Caco-2 (cell line): ENCODE results near the gene PRDM8. TPM values are rescaled to one million over a fixed set of nuclear protein-coding genes. Genes with fewer than 3 reads are reported as not detected.

Source experiments
- BruUV-seq: library from RNA; stranded (reverse); fragments of 400-500 nt; replicated peaks from 2 replicates; lab custom pipeline; 2021; lab: Mats Ljungman, UMichigan
- CTCF ChIA-PET: fragments of 300-600 bp; sonication (Branson Sonifier 250); formaldehyde crosslinking; loops from one replicate; lab custom pipeline; 2022; ENCODE audit warnings: antibody characterized with exemption; lab: Charles Lee
- POLR2A ChIA-PET: fragments of 300-600 bp; sonication (Branson Sonifier 250); formaldehyde crosslinking; loops from one replicate; lab custom pipeline; 2022; ENCODE audit warnings: antibody characterized with exemption; lab: Charles Lee
- DNase-seq, 2 experiments: peaks; one replicate each; pipeline versions ENCODE4 v3.0.0 to v3.0.0-alpha.2; 2020 to 2022
- H3K27me3 ChIP-seq: replicated peaks from 2 replicates; pipeline ENCODE4 v1.6.0; 2011; ENCODE audit warnings: low read length; ENCODE audit not compliant: control insufficient read depth, insufficient read depth
- H3K36me3 ChIP-seq: 2 replicates; pipeline ENCODE4 v1.5.1; 2011; ENCODE audit warnings: low read length; ENCODE audit not compliant: control insufficient read depth, insufficient read depth
- H3K4me1 ChIP-seq: fragments of 250-450 bp; sonication (Bioruptor Pico); 2 replicates; pipeline ENCODE4 v1.5.1; 2020; ENCODE audit warnings: mild to moderate bottlenecking
- H3K4me3 ChIP-seq: 2 replicates; pipeline ENCODE4 v1.5.1; 2011; ENCODE audit warnings: low read depth, mild to moderate bottlenecking, control low read depth, low read length
- H3K9me3 ChIP-seq: fragments of 250-450 bp; sonication (Bioruptor Pico); 2 replicates; pipeline ENCODE4 v1.5.1; 2020; ENCODE audit warnings: mild to moderate bottlenecking, moderate library complexity
- H3K27ac Mint-ChIP-seq: one replicate; pipeline ENCODE4 v1.8.0; 2022; ENCODE audit warnings: mixed read lengths; ENCODE audit not compliant: unreplicated experiment
- H3K27me3 Mint-ChIP-seq: one replicate; pipeline ENCODE4 v1.8.0; 2022; ENCODE audit warnings: mixed read lengths; ENCODE audit not compliant: insufficient read depth, unreplicated experiment
- H3K36me3 Mint-ChIP-seq: one replicate; pipeline ENCODE4 v1.8.0; 2022; ENCODE audit warnings: mild to moderate bottlenecking, mixed read lengths; ENCODE audit not compliant: insufficient read depth, unreplicated experiment
- H3K4me1 Mint-ChIP-seq: one replicate; pipeline ENCODE4 v1.8.0; 2022; ENCODE audit warnings: low read depth, mixed read lengths; ENCODE audit not compliant: unreplicated experiment
- H3K4me3 Mint-ChIP-seq: one replicate; pipeline ENCODE4 v1.8.0; 2022; ENCODE audit warnings: mild to moderate bottlenecking, moderate library complexity, mixed read lengths; ENCODE audit not compliant: unreplicated experiment
- H3K9me3 Mint-ChIP-seq: one replicate; pipeline ENCODE4 v1.8.0; 2022; ENCODE audit warnings: mixed read lengths; ENCODE audit not compliant: unreplicated experiment
- CTCF ChIP-seq, 2 experiments: fragments of 200-600 bp in 1 of 2; IDR thresholded peaks; 1 replicate in 1 of 2; 2 replicates in 1 of 2; pipeline versions ENCODE4 v1.5.1 to v1.8.0; 2011 to 2022; ENCODE audit warnings: antibody characterized with exemption in 1 of 2, control low read depth in 1 of 2, inconsistent platforms in 1 of 2, low read depth in 1 of 2, low read length in 1 of 2, mild to moderate bottlenecking in 1 of 2, moderate library complexity in 1 of 2; ENCODE audit not compliant: insufficient read depth in 1 of 2, severe bottlenecking in 1 of 2, unreplicated experiment in 1 of 2
- intact Hi-C: fragments of 100-400 bp; cut with micrococcal nuclease; formaldehyde crosslinking; loops from one replicate; pipeline ENCODE4 v1.10.0; 2022; ENCODE audit not compliant: unreplicated experiment
- total RNA-seq: library from RNA; stranded (reverse); gene quantifications from 2 replicates; pipeline ENCODE4 v1.2.3, GENCODE V29; 2022

PRDM8 gene
- total RNA-seq, 1 experiment from 2014 or later = not detected

GRCh38 chr4:80192937-80193336 is 4.4 kb upstream of the PRDM8 start:
- Mint-ChIP-seq H3K27me3 (peaks cover 17% of the 10 kb centered on the region), H3K36me3 (no peaks in the 10 kb centered on the region), H3K27ac (no peak overlapping the region), H3K4me3 (no peak overlapping the region), H3K4me1 (peaks cover 7% of the 10 kb centered on the region), H3K9me3 (no peaks in the 10 kb centered on the region)
- DNase-seq = no peak
- TF ChIP-seq CTCF (IDR thresholded peaks at IDR 0.05; ENCODE audit: insufficient read depth in 1 of 2, low read depth in 1 of 2, low read length in 1 of 2, severe bottlenecking in 1 of 2, unreplicated experiment in 1 of 2) = no peak
- CTCF ChIA-PET = no interaction called here
- no peaks in the 10 kb centered on the region for H3K4me1 ChIP-seq
- no peaks in the 10 kb centered on the region; the same call in 1 of the 2 replicates for H3K27me3 ChIP-seq
- no peaks in the 10 kb centered on the region for H3K36me3 ChIP-seq
- no peaks in the 10 kb centered on the region for H3K9me3 ChIP-seq
- intact Hi-C loops = no loop called here
- no TSS peak for BruUV-seq
- no peak overlapping the region for H3K4me3 ChIP-seq
- POLR2A ChIA-PET = no interaction called here

- peaks cover 29% of the 10 kb centered on the region for H3K27me3 Mint-ChIP-seq
- Histone ChIP-seq H3K4me1 (no peaks in the 10 kb centered on the region), H3K27me3 (no peaks in the 10 kb centered on the region; the same call in 1 of the 2 replicates), H3K36me3 (no peaks in the 10 kb centered on the region), H3K4me3 (no peak overlapping the region), H3K9me3 (no peaks in the 10 kb centered on the region)
- CTCF ChIA-PET = no interaction called here
- POLR2A ChIA-PET = no interaction called here
- BruUV-seq = no TSS peak
- intact Hi-C loops = no loop called here
- no peaks in the 10 kb centered on the region for H3K9me3 Mint-ChIP-seq
- H3K4me3 Mint-ChIP-seq = no peak overlapping the region
- H3K4me1 Mint-ChIP-seq = peaks cover 8% of the 10 kb centered on the region
- H3K27ac Mint-ChIP-seq = no peak overlapping the region
- TF ChIP-seq CTCF (IDR thresholded peaks at IDR 0.05; ENCODE audit: insufficient read depth in 1 of 2, low read depth in 1 of 2, low read length in 1 of 2, severe bottlenecking in 1 of 2, unreplicated experiment in 1 of 2) = no peak
- no peak for DNase-seq
- no peaks in the 10 kb centered on the region for H3K36me3 Mint-ChIP-seq
These were observed 1.7 kb upstream of the PRDM8 start for GRCh38 chr4:80195441-80196140.

GRCh38 chr4:80196259-80196921 is 913 bp upstream of the PRDM8 start:
- Mint-ChIP-seq H3K36me3 (no peaks in the 10 kb centered on the region), H3K27ac (no peak overlapping the region), H3K4me1 (peaks cover 8% of the 10 kb centered on the region), H3K27me3 (peaks cover 33% of the 10 kb centered on the region), H3K9me3 (no peaks in the 10 kb centered on the region), H3K4me3 (no peak overlapping the region)
- H3K36me3 ChIP-seq = no peaks in the 10 kb centered on the region
- H3K9me3 ChIP-seq = no peaks in the 10 kb centered on the region
- no TSS peak for BruUV-seq
- intact Hi-C loops = no loop called here
- H3K4me3 ChIP-seq = no peak overlapping the region
- no peak for DNase-seq
- H3K4me1 ChIP-seq = no peaks in the 10 kb centered on the region
- TF ChIP-seq CTCF (IDR thresholded peaks at IDR 0.05; ENCODE audit: insufficient read depth in 1 of 2, low read depth in 1 of 2, low read length in 1 of 2, severe bottlenecking in 1 of 2, unreplicated experiment in 1 of 2) = no peak
- CTCF ChIA-PET = no interaction called here
- POLR2A ChIA-PET = no interaction called here
- H3K27me3 ChIP-seq = no peaks in the 10 kb centered on the region; the same call in 1 of the 2 replicates
